ENCODE results near the gene CCSER2. TPM values are rescaled to one million over a fixed set of nuclear protein-coding genes. Genes with fewer than 3 reads are reported as not detected.

Gene CCSER2
- polyA plus RNA-seq, 1 donor (not counting 4 experiments of a cell fraction or from before 2014, with no cell fraction given), result 26.7 TPM

- TF ChIP-seq EZH2 (IDR thresholded peaks at IDR 0.05; ENCODE audit: low read length), result no peak
- TF ChIP-seq, protein P1, sequence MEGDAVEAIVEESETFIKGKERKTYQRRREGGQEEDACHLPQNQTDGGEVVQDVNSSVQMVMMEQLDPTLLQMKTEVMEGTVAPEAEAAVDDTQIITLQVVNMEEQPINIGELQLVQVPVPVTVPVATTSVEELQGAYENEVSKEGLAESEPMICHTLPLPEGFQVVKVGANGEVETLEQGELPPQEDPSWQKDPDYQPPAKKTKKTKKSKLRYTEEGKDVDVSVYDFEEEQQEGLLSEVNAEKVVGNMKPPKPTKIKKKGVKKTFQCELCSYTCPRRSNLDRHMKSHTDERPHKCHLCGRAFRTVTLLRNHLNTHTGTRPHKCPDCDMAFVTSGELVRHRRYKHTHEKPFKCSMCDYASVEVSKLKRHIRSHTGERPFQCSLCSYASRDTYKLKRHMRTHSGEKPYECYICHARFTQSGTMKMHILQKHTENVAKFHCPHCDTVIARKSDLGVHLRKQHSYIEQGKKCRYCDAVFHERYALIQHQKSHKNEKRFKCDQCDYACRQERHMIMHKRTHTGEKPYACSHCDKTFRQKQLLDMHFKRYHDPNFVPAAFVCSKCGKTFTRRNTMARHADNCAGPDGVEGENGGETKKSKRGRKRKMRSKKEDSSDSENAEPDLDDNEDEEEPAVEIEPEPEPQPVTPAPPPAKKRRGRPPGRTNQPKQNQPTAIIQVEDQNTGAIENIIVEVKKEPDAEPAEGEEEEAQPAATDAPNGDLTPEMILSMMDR (optimal IDR thresholded peaks at IDR 0.05 in 1 of 3, IDR thresholded peaks at IDR 0.05 in 1 of 3, conservative IDR thresholded peaks at IDR 0.05 in 1 of 3; ENCODE audit: extremely low read depth in 1 of 3, insufficient read depth in 2 of 3, low read length in 3 of 3), result no peak
- peak overlapping the region; percentile 50 for H3K27ac ChIP-seq (ENCODE audit: control insufficient read depth, insufficient read depth, low read length)
- no peaks in the 10 kb centered on the region for H3K9me3 ChIP-seq (ENCODE audit: control insufficient read depth, low read depth, low read length)
- H3K4me3 ChIP-seq (ENCODE audit: control insufficient read depth in 2 of 3, extremely low read depth in 1 of 3, insufficient read depth in 2 of 3, low read depth in 1 of 3, low read length in 3 of 3), result peak overlapping the region in 2 of 3 experiments; percentile 62 to 64
- H3K4me2 ChIP-seq (ENCODE audit: control insufficient read depth, extremely low read depth, insufficient read depth, low read depth, low read length), result peak overlapping the region; percentile 88
- DNase-seq (ENCODE audit: low read depth, low spot score) (peak; percentile 17), FAIRE-seq (peak; percentile 99)
- H3K4me1 ChIP-seq (ENCODE audit: control insufficient read depth, extremely low read depth, insufficient read depth, low read length), result peaks cover 23% of the 10 kb centered on the region
- H3K79me2 ChIP-seq (ENCODE audit: control insufficient read depth, insufficient read depth, low read length), result peaks cover 13% of the 10 kb centered on the region
- peak overlapping the region; percentile 71 for H2AFZ ChIP-seq (ENCODE audit: control insufficient read depth, low read length)
- no peaks in the 10 kb centered on the region for H3K27me3 ChIP-seq (ENCODE audit: control insufficient read depth, extremely low read depth, insufficient read depth, low read length)
- H3K9ac ChIP-seq (ENCODE audit: control insufficient read depth, extremely low read depth, insufficient read depth, low read length), result peak overlapping the region; percentile 28
- no peaks in the 10 kb centered on the region for H3K36me3 ChIP-seq (ENCODE audit: control insufficient read depth in 2 of 2, extremely low read depth in 1 of 2, insufficient read depth in 2 of 2, low read length in 2 of 2)
- no peaks in the 10 kb centered on the region for H4K20me1 ChIP-seq (ENCODE audit: control insufficient read depth, extremely low read depth, insufficient read depth, low read length)
- dilution Hi-C loops (cut with MboI; ENCODE audit: extremely low pct_ligation_motif_present, low sequenced_read_pairs), result no loop called here
- no peaks in the 10 kb centered on the region for H3K9me1 ChIP-seq (ENCODE audit: control insufficient read depth, extremely low read depth, insufficient read depth, low read length)
Observed at GRCh38 chr10:84493951-84494848, 165.8 kb downstream of the CCSER2 start.

DNA sequence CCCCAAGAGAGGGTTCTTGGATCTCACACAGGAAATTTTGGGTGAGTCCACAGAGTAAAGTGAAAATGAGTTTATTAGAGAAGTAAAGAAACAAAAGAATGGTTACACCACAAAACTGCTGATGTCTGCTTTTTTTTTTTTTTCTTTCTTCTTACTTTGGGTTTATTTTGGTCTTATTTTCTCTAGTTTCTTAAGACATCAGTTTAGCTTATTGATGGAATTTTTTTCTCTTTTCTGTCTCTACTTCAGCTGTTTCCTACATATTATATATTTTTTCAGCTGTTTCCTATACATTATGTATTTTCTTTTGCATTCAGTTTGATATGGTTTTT is 166.4 kb downstream of the CCSER2 start:
- dilution Hi-C loops (cut with MboI; ENCODE audit: extremely low pct_ligation_motif_present, low sequenced_read_pairs), result no loop called here
- TF ChIP-seq EZH2 (IDR thresholded peaks at IDR 0.05; ENCODE audit: low read length), result no peak
- TF ChIP-seq, protein P1 (optimal IDR thresholded peaks at IDR 0.05 in 1 of 3, IDR thresholded peaks at IDR 0.05 in 1 of 3, conservative IDR thresholded peaks at IDR 0.05 in 1 of 3; ENCODE audit: extremely low read depth in 1 of 3, insufficient read depth in 2 of 3, low read length in 3 of 3), result no peak
- H3K4me2 ChIP-seq (ENCODE audit: control insufficient read depth, extremely low read depth, insufficient read depth, low read depth, low read length), result peak overlapping the region; percentile 88
- H3K27ac ChIP-seq (ENCODE audit: control insufficient read depth, insufficient read depth, low read length), result peak overlapping the region; percentile 50
- H3K27me3 ChIP-seq (ENCODE audit: control insufficient read depth, extremely low read depth, insufficient read depth, low read length), result no peaks in the 10 kb centered on the region
- peaks cover 13% of the 10 kb centered on the region for H3K79me2 ChIP-seq (ENCODE audit: control insufficient read depth, insufficient read depth, low read length)
- peak overlapping the region in 2 of 3 experiments; percentile 62 to 64 for H3K4me3 ChIP-seq (ENCODE audit: control insufficient read depth in 2 of 3, extremely low read depth in 1 of 3, insufficient read depth in 2 of 3, low read depth in 1 of 3, low read length in 3 of 3)
- FAIRE-seq (no peak), DNase-seq (ENCODE audit: low read depth, low spot score) (no peak)
- no peaks in the 10 kb centered on the region for H3K9me1 ChIP-seq (ENCODE audit: control insufficient read depth, extremely low read depth, insufficient read depth, low read length)
- peaks cover 23% of the 10 kb centered on the region for H3K4me1 ChIP-seq (ENCODE audit: control insufficient read depth, extremely low read depth, insufficient read depth, low read length)
- no peaks in the 10 kb centered on the region for H3K36me3 ChIP-seq (ENCODE audit: control insufficient read depth in 2 of 2, extremely low read depth in 1 of 2, insufficient read depth in 2 of 2, low read length in 2 of 2)
- no peaks in the 10 kb centered on the region for H4K20me1 ChIP-seq (ENCODE audit: control insufficient read depth, extremely low read depth, insufficient read depth, low read length)
- peak overlapping the region; percentile 71 for H2AFZ ChIP-seq (ENCODE audit: control insufficient read depth, low read length)
- peak overlapping the region; percentile 28 for H3K9ac ChIP-seq (ENCODE audit: control insufficient read depth, extremely low read depth, insufficient read depth, low read length)
- H3K9me3 ChIP-seq (ENCODE audit: control insufficient read depth, low read depth, low read length), result no peaks in the 10 kb centered on the region
